Camera-type eye (tissue), 1 donor: ENCODE data around the gene ASGR2. TPM values are rescaled to one million over a fixed set of nuclear protein-coding genes. Genes with fewer than 3 reads are reported as not detected.

Source experiments
- total RNA-seq: library from RNA; depleted of rRNA; stranded (reverse); fragments of >200 nt; gene quantifications from one replicate; pipeline ENCODE4 v1.2.3, GENCODE V29; 2014

Gene ASGR2
- 0.33 TPM for total RNA-seq

GRCh38 chr17:7114241-7114874 lies at the start of gene ASGR2:
Gene ASGR2 (minus strand): TSS chr17:7114822. CDS start chr17:7114240, 582 bp downstream.

GRCh38 chr17:7079581-7080455 lies 34.8 kb downstream of the ASGR2 start, which contains the start of gene CLEC10A:
Gene CLEC10A (minus strand): TSS chr17:7080251. CDS start chr17:7078812, 1,439 bp downstream.

Other genes starting within 250 kb of the ASGR2 start
- gene ALOX12, start 118.8 kb downstream of the ASGR2 start, total RNA-seq = 0.60 TPM
- gene RNASEK, start 102.2 kb downstream of the ASGR2 start, total RNA-seq = 45.5 TPM
- 5.4 TPM for gene BCL6B, start 91.8 kb downstream of the ASGR2 start, total RNA-seq
- gene SLC16A13, start 78.8 kb downstream of the ASGR2 start, total RNA-seq = 0.44 TPM
- 0.44 TPM for gene SLC16A11, start 70.7 kb downstream of the ASGR2 start, total RNA-seq
- 3.3 TPM for gene CLEC10A, start 34.6 kb downstream of the ASGR2 start, total RNA-seq
- 5.7 TPM for gene ASGR1, start 64.5 kb upstream of the ASGR2 start, total RNA-seq
- 194 TPM for gene DLG4, start 105.0 kb upstream of the ASGR2 start, total RNA-seq
- gene ACADVL, start 105.1 kb upstream of the ASGR2 start, total RNA-seq = 281 TPM
- 103 TPM for gene DVL2, start 119.7 kb upstream of the ASGR2 start, total RNA-seq
- gene PHF23, start 124.6 kb upstream of the ASGR2 start, total RNA-seq = 27.5 TPM
- 310 TPM for gene GABARAP, start 127.6 kb upstream of the ASGR2 start, total RNA-seq
- gene CTDNEP1, start 136.9 kb upstream of the ASGR2 start, total RNA-seq = 74.5 TPM
- 39.5 TPM for gene ELP5, start 137.4 kb upstream of the ASGR2 start, total RNA-seq
- gene CLDN7, start 147.7 kb upstream of the ASGR2 start, total RNA-seq = 14.3 TPM
- gene SLC2A4, start 166.9 kb upstream of the ASGR2 start, total RNA-seq = 5.4 TPM
- 1.3 TPM for gene YBX2, start 179.8 kb upstream of the ASGR2 start, total RNA-seq
- gene EIF5A, start 192.8 kb upstream of the ASGR2 start, total RNA-seq = 138 TPM
- gene GPS2, start 200.5 kb upstream of the ASGR2 start, total RNA-seq = 43.4 TPM
- gene NEURL4, start 214.5 kb upstream of the ASGR2 start, total RNA-seq = 38.8 TPM
- 6.2 TPM for gene ACAP1, start 221.7 kb upstream of the ASGR2 start, total RNA-seq
- gene KCTD11, start 237.3 kb upstream of the ASGR2 start, total RNA-seq = 4.5 TPM
- gene TMEM95, start 240.3 kb upstream of the ASGR2 start, total RNA-seq = not detected